OCI-LY3 (cell line): ENCODE measurements around the gene NKX2-1.

Source experiments
- H2AFZ ChIP-seq: fragments of 200-600, 300-600 bp; shearing (Covaris generic); 2 replicates; pipeline ENCODE4 v1.6.0; 2014; ENCODE audit warnings: antibody characterized with exemption, low read depth, low read length
- H3K27ac ChIP-seq: fragments of 200-600, 300-600 bp; sonication (generic); 2 replicates; pipeline ENCODE4 v1.5.1; 2014; ENCODE audit warnings: mild to moderate bottlenecking, low read length, moderate library complexity, mixed read lengths
- H3K27me3 ChIP-seq: fragments of 200-600, 300-600 bp; sonication (generic); 2 replicates; pipeline ENCODE4 v1.6.1; 2014; ENCODE audit warnings: low read depth, low read length, mixed read lengths
- H3K36me3 ChIP-seq: fragments of 200-600, 300-600 bp; sonication (generic); replicated peaks from 2 replicates; pipeline ENCODE3; 2014; ENCODE audit warnings: low read depth, low read length, mixed read lengths
- H3K4me1 ChIP-seq: fragments of 300-600, 200-600 bp; sonication (generic); 2 replicates; pipeline ENCODE4 v1.6.1; 2014; ENCODE audit warnings: low read length, mixed read lengths
- H3K4me2 ChIP-seq: fragments of 200-600, 300-600 bp; sonication (generic); 2 replicates; pipeline ENCODE4 v1.6.1; 2014; ENCODE audit warnings: low read length, mixed read lengths
- H3K4me3 ChIP-seq: fragments of 300-600, 200-600 bp; sonication (generic); 2 replicates; pipeline ENCODE4 v1.5.1; 2014; ENCODE audit warnings: antibody characterized with exemption, mild to moderate bottlenecking, low read length, moderate library complexity
- H3K79me2 ChIP-seq: fragments of 300-600, 200-600 bp; shearing (Covaris generic); 2 replicates; pipeline ENCODE4 v1.6.1; 2014; ENCODE audit warnings: mild to moderate bottlenecking, low read length, mixed read lengths
- H3K9ac ChIP-seq: fragments of 300-600, 200-600 bp; shearing (Covaris generic); 2 replicates; pipeline ENCODE4 v1.6.0; 2014; ENCODE audit warnings: mild to moderate bottlenecking, low read length, moderate library complexity
- H3K9me3 ChIP-seq: fragments of 200-600, 300-600 bp; shearing (Covaris generic); 2 replicates; pipeline ENCODE4 v1.6.1; 2014; ENCODE audit warnings: low read length, mixed read lengths; ENCODE audit not compliant: insufficient read depth
- H4K20me1 ChIP-seq: fragments of 200-600, 300-600 bp; sonication (generic); 2 replicates; pipeline ENCODE4 v1.6.1; 2016; ENCODE audit warnings: low read length, mixed read lengths; ENCODE audit not compliant: insufficient read depth
- CTCF ChIP-seq: fragments of 200-600, 300-600 bp; sonication (generic); IDR thresholded peaks from 2 replicates; pipeline ENCODE4 v1.5.1; 2014; ENCODE audit warnings: antibody characterized with exemption, low read length, low read depth
- EZH2phosphoT487 ChIP-seq: fragments of 200-600 bp; shearing (Covaris generic); IDR thresholded peaks from 2 replicates; pipeline ENCODE4 v1.6.1; 2018; ENCODE audit warnings: antibody characterized with exemption, mixed run types, low read depth

The NKX2-1 gene

GRCh38 chr14:36522972-36523715 is 3.1 kb upstream of the NKX2-1 start:
- H3K36me3 ChIP-seq: no peaks in the 10 kb centered on the region
- H3K9ac ChIP-seq: no peak overlapping the region
- no peak overlapping the region for H3K27ac ChIP-seq
- no peaks in the 10 kb centered on the region for H3K9me3 ChIP-seq
- no peak overlapping the region for H3K4me2 ChIP-seq
- no peaks in the 10 kb centered on the region for H3K4me1 ChIP-seq
- H4K20me1 ChIP-seq: no peaks in the 10 kb centered on the region
- H3K27me3 ChIP-seq: no peaks in the 10 kb centered on the region
- no peak overlapping the region for H2AFZ ChIP-seq
- H3K79me2 ChIP-seq: no peaks in the 10 kb centered on the region
- TF ChIP-seq CTCF (no peak), EZH2phosphoT487 (no peak)
- no peak overlapping the region for H3K4me3 ChIP-seq

- H4K20me1 ChIP-seq: no peaks in the 10 kb centered on the region
- H3K4me1 ChIP-seq: no peaks in the 10 kb centered on the region
- H3K27me3 ChIP-seq: no peaks in the 10 kb centered on the region
- no peaks in the 10 kb centered on the region for H3K36me3 ChIP-seq
- no peak overlapping the region for H3K27ac ChIP-seq
- no peak overlapping the region for H3K4me3 ChIP-seq
- TF ChIP-seq EZH2phosphoT487 (no peak), CTCF (no peak)
- no peak overlapping the region for H3K4me2 ChIP-seq
- no peaks in the 10 kb centered on the region for H3K79me2 ChIP-seq
- H3K9me3 ChIP-seq: no peaks in the 10 kb centered on the region
- H2AFZ ChIP-seq: no peak overlapping the region
- H3K9ac ChIP-seq: no peak overlapping the region
Observed at GRCh38 chr14:36522347-36522971, 2.4 kb upstream of the NKX2-1 start.

GRCh38 chr14:36521598-36522345 is 1.7 kb upstream of the NKX2-1 start:
- H3K27me3 ChIP-seq: no peaks in the 10 kb centered on the region
- H3K9ac ChIP-seq: no peak overlapping the region
- no peaks in the 10 kb centered on the region for H3K36me3 ChIP-seq
- H3K27ac ChIP-seq: no peak overlapping the region
- H2AFZ ChIP-seq: no peak overlapping the region
- peaks cover 2% of the 10 kb centered on the region for H3K4me1 ChIP-seq
- no peaks in the 10 kb centered on the region for H3K79me2 ChIP-seq
- TF ChIP-seq EZH2phosphoT487 (no peak), CTCF (no peak)
- no peaks in the 10 kb centered on the region for H3K9me3 ChIP-seq
- no peak overlapping the region for H3K4me3 ChIP-seq
- H3K4me2 ChIP-seq: no peak overlapping the region
- no peaks in the 10 kb centered on the region for H4K20me1 ChIP-seq
